Fibroblast of gingiva (primary cell): Measurements from ENCODE around the gene GNB5.
A peak's percentile ranks its signal among the peaks of the same experiment; 100 is the strongest.
"Not testable (repeated sequence)": the region's sequence is repeated elsewhere in the genome, so short reads cannot be mapped to it uniquely, and the experiment has no call there.

Experiments
- DNase-seq: peaks from one replicate; pipeline ENCODE4 v3.0.0-alpha.2; 2011; ENCODE audit warnings: low read depth

Gene GNB5

GRCh38 chr15:52191207-52191606 is at the start of gene GNB5:
Gene GNB5 (minus strand): TSS chr15:52191392. CDS start chr15:52184676, 6,716 bp downstream.
- no peak for DNase-seq

GRCh38 chr15:52240166-52240565 is 49.0 kb upstream of the GNB5 start:
- DNase-seq = no peak

DNA sequence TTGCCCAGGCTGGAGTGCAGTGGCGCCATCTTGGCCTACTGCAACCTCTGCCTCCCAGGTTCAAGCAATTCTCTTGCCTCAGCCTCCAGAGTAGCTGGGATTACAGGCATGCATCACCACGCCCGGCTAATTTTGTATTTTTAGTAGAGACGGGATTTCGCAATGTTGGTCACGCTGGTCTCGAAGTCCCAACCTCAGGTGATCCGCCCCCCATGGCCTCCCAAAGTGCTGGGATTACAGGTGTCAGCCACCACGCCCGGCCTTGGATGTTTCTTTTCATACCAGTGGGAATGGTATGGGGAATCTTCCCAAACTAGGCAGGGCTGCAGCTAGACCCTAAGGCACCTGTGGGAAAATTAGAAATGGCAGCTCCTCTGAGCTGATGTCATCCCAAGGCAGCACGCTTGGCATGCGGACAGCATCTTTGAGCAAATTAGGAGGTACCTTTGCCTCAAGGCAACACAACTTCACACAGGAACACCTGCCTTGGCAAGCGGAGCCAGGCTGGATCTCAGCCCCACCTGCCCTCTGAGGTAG is 47.9 kb upstream of the GNB5 start:
- DNase-seq = not testable (repeated sequence)

- no peak for DNase-seq
These were observed 47.0 kb upstream of the GNB5 start for GRCh38 chr15:52238149-52238548.

DNA sequence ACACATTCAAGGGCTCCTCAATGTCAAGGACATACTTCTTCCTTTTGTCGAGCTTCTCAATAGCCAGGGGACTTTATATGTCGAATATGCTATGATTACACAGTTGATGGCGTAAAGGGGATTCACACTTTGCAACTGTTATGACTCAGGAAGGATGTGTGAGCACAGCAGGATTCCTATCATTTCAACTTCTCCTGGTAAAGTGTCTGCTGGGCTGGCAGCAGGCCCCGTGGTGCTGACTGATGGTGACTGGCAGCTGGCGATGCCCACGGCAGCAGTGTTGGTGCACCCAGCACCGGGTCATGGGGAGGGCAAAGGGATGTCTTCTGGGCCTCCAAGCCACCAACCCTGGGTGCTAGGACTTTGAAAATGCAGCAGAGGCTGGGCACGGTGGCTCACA is 44.8 kb upstream of the GNB5 start:
- DNase-seq = no peak

DNA sequence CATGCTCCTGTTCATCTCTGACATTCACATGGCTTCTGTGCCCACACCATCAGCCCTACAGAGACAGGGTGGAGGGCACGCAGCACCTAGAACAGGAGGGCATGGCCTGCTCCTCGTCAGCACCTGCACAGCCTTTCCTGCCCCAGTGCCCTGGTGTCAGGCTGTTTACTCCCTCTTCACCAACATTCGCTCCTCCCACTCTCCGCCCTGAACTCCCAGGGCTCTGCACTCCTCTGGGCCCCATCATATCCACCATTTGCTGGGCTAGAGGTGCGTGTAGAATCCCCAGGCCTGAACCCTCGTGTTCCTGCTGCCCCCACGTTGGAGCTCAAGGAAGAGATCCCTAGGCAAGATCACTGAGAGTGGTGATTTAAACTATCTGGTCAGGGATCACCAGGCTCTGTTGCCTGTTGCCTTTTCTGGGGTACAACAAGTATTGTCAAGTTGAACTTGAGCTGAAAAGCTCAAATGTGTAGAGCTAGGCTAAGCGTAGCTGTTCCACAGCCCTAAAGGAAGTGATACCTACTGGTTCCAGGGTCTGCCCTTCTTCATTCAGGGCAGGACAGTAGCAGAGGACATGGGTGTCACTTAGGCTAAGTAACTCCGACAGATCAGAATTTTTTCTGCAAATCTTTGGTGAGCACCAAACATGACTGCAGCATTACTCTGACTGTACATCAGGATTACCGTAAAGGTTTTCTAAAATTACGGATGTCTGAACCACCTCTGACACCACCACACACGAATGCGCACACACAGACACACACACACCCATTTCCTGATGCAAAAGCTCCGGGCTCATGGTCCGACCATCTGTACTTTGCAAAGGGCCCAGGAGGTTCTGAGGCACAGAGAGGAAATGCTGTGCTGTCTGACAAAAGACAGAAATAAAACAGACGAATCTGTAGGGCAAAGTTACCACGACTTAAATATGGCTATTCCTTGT is 43.7 kb upstream of the GNB5 start:
- no peak for DNase-seq

DNA sequence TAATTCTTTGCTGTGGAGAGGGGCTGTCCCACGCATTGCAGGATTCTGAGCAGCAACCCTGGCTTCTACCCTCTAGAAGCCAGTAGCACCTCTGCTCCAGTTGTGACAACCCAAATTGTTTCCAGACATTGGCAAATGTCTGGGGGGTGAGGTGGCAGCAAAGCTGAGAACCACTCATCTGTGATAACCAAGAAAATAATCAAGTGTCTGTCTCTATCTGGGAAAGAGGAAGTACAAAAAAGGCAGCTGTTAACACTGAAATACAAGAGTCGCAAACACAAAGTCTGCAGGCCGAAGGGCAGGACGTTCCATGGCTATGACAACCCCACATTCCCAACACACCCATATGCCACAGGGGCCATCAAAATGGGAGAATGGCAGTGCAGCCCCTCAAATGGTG is 42.2 kb upstream of the GNB5 start:
- peak; percentile 28 for DNase-seq

DNA sequence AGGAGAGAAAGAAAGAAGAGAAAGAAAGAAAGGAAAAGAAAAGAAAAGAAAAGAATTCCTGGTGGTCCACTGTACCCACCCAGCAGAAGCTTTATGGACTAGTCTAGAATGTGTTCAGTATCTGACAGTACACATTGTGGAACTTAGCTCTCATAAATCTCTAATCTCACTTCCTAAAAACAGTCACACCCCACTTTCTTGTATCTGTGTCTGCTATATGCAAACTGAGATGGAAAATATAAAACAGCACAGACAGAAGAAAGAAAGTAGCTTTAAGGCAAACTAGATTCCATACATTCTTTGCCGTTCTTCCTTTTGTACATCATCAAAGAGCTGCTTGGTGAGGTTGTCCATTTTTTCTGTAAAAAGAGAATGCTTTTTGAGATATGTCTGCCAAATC is 41.1 kb upstream of the GNB5 start:
- no peak for DNase-seq

GRCh38 chr15:52230073-52230472 is 38.9 kb upstream of the GNB5 start:
- DNase-seq = no peak

- no peak for DNase-seq
These were observed 37.7 kb upstream of the GNB5 start for GRCh38 chr15:52228921-52229320.

GRCh38 chr15:52227456-52227855 is 36.3 kb upstream of the GNB5 start:
- peak; percentile 75 for DNase-seq

DNA sequence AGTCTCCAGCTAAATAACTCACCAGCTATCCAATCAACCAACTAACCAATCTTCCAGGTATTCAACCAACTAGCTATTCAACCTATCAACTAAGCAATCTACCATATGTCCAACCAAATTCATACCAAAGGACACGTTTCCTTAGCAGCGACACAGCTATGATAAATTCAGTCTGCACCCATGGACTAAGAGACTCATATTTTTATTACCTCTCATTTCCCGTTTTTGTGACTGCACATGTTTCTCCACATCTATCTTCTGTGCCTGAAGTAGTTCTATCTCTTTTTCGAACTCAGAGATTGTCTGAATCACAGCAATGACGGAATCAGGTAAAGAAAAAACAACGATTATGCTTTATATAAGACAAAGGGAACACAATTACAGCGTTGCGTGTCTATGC is 34.0 kb upstream of the GNB5 start:
- DNase-seq = no peak

GRCh38 chr15:52224211-52224610 is 33.0 kb upstream of the GNB5 start:
- DNase-seq = no peak

DNA sequence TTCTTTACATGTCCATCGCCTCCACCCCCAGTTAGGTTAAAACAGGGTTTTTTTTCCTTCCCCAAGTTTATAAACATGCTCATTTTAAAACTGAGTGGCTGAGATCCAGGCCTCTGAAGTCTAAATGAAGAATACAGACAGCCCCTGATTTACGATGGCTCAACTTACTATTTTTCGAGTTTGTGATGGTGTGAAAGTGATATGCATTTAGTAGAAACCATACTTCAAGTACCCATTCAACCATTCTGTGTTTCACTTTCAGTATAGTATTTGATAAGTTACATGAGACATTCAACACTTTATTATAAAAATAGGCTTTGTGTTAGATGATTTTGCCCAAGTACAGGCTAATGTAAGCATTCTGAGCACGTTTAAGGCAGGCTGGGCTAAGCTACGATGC is 30.5 kb upstream of the GNB5 start:
- no peak for DNase-seq

DNA sequence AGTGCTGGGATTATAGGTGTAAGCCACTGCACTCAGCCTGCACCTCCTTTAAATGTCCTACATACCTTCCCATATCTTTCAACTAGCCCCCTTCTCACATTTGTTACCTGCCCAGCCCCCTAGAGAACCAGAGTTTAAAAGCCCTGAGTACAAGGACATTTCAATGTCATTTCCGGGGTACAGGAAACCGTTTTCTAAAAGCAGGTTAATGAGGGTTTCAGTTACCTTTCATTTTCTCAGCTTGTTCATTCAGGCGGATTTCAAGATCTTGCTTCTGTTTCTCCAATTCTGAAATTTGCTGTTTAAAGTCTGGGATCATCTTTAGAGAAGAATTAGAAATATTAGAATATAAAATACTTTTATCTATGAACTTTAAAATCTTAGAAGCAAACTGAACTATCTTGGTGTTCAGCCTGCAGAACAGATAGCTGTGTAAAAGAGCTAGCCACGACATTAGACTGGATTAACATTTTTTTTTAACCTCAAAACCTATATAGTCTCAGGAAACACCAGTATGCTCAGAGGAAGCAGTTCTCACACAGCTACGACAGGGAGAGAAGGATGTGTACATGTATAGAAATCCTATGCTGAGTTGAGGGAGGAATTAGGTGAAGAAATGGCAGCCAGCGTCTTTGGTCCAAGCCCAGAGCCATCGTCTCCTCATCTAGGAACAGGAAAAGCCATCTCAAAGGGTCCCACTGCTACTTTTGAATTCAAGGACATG is 29.9 kb upstream of the GNB5 start:
- no peak for DNase-seq

DNA sequence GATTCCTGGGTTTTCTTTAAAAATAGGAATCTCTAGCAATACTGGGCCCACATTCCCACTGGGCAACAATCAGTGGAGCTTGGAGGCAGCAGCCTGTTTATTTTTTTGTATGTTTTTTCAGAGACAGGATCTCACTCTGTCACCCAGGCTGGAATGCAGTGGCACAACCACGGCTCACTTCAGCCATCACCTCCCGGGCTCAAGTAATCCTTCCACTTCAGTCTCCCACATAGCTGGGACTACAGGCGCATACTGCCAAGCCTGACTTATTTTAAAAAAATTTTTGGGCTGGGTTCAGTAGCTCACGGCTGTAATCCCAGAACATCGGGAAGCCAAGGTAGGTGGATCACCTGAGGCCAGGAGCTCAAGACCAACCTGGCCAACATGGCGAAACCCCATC is 29.1 kb upstream of the GNB5 start:
- DNase-seq = no peak

DNA sequence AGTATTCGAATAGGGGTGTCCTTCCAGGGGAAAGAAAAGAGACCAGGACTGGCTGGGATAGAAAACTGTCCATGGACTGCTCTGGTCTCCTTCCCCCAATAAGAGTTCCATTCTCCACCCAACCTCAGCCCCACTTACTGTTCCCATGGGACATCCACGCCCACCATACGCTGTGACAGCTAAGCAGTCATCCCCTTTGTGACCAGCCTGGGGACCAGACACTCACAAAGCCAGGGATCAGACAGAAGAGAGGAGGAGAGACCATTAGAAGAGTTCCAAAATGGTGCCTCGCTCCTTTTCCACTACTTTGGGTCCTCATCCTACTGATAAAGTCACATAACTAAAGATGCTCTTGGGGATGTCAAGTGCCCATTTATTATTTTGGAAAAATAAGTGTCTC is 27.6 kb upstream of the GNB5 start:
- DNase-seq = no peak

DNA sequence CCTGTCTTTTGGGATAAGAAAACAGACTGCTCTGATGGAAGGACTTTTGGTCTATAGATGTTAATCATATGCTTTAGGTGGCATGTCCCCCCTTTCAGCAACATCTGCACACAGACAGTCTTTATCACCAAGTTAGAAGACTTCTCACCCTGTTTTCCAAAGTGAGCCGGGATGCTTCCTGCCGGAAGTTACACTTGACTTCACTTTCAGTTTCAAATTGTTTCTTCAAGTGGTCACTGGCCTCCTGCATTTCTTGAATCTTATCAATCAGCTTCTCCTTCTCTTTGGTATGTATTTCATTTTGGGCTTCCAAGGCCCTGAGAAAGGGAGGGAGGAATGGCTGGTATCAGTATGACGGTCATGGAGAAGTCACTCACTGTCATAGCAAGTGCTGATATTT is 27.2 kb upstream of the GNB5 start:
- DNase-seq = no peak

DNA sequence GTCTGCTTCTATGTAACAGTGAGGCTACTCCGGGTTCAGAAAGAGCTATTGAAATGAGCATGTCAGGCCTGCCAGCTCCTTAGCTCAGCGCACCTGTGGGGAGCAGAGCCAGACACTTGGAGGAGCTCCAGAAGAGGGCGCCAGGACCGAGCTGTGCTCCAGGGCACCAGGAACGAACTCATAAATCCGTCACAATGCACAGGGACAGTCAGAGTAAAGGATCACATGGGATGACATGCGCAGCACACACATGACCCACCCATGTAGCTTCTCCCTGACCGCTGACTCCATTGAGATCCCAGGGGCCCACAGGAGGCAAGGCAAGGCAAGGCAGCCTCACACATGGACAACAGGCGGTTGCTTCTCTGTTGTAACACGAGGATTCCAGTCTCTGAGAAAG is 26.0 kb upstream of the GNB5 start:
- DNase-seq = no peak

- no peak for DNase-seq
These were observed 23.4 kb upstream of the GNB5 start for GRCh38 chr15:52214553-52214952.

DNA sequence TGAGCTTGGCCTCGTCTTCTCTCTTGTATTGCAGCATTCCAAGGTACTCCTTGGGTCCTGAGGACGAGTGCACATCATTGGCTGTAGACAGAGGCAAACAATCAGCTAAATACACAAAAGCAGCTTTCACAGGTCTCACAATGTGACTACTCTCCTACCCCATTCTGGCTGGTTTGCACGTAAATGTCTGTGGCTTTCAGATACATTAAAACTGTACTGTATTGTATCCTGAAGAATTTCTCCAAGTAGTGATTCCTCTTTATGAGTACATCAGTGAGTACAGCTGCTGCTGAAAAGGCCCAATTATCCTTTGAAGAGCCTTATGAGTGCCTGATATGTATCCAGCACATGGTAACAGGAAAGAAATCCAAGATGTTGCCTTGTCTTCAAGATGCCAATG is 22.0 kb upstream of the GNB5 start:
- DNase-seq = no peak

DNA sequence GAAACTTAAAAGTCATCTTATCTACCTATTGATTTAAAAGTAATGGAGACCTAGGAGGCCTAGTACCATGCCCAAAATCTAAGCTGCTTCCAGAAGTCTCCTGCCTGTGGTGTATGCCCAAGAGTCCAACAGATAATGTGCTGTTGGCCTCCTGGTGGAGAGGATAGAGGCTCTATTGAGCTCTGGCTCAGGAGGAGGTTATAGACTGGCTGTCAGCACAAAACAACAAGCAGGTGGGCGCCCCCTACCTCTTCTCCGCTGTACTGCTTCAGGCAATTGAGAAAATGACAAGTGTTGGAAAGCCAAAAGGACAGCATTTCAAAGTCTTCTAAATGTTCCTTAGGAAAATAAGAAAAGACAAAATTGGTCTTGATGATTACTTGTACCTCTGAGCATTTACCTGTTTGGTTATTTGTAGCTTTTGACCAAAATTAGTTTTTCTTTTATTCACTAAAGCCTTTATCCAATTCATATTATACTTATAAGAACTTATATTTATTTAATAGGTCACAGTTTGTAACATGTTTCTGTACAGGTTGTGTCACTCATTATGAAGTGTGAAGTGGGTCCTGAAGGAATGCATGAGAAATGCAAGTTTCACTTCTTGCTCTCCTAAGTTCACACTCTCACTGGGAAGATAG is 17.2 kb upstream of the GNB5 start:
- DNase-seq = peak; percentile 41

- no peak for DNase-seq
These were observed 16.0 kb upstream of the GNB5 start for GRCh38 chr15:52207191-52207590.
